HG03565 (cell line): ENCODE results near the gene ANKH.
A peak's percentile ranks its signal among the peaks of the same experiment; 100 is the strongest.

Experiments used
- ATAC-seq: cut with Tn5 transposase; IDR thresholded peaks from one replicate; pipeline ENCODE4 v1.9.1; 2021; ENCODE audit warnings: mild to moderate bottlenecking, moderate library complexity; ENCODE audit not compliant: unreplicated experiment

Gene ANKH

GRCh38 chr5:14699159-14699558 is 172.4 kb downstream of the ANKH start:
- ATAC-seq = no peak

- ATAC-seq = no peak
These were observed 173.1 kb downstream of the ANKH start for GRCh38 chr5:14698495-14698894.

- no peak for ATAC-seq
These were observed 174.7 kb downstream of the ANKH start for GRCh38 chr5:14696851-14697250.

- ATAC-seq = no peak
These were observed 175.5 kb downstream of the ANKH start for GRCh38 chr5:14696057-14696456.

GRCh38 chr5:14695152-14695551 is 176.4 kb downstream of the ANKH start:
- ATAC-seq = no peak

DNA sequence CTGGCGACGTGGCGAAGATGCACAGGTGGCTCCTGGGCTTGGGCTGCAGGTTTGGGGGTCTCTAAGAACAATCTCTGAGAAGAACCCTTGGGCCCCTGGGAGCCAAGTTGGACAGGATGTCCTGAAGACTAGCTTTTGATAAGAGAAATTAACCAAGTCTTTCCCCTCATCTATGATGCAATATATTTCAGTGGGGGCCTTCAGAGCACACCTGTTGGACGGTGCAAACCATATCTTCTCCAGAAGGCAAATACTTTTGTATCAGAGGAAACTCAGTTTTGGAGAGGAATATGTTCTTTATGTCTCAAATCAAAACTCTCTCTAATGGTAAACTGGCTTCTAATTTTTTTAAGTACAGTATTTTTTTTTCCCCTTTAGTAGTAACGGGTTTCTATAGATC is 178.5 kb downstream of the ANKH start:
- no peak for ATAC-seq

- no peak for ATAC-seq
These were observed 184.4 kb downstream of the ANKH start for GRCh38 chr5:14687023-14687665.

DNA sequence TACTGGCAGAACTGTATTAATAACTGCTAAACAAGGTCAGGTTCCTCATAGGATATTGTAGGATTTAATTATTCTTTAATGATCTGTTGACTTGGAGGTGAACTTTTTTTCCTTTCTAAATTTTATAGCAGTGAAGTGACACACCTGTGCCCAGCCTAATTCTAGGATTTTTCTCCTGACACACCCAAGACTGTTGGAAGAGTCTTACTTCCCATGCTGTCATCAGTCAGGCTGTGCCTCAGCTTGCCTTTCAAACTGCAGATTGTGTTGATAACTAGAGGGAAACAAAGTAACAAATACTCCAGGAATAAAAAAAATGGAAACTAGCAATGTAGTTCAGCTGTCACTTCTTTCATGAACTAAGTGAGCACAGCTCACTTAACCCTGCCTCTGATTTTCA is 185.1 kb downstream of the ANKH start:
- ATAC-seq = no peak

GRCh38 chr5:14685757-14686156 is 185.8 kb downstream of the ANKH start:
- ATAC-seq = peak; percentile 84

DNA sequence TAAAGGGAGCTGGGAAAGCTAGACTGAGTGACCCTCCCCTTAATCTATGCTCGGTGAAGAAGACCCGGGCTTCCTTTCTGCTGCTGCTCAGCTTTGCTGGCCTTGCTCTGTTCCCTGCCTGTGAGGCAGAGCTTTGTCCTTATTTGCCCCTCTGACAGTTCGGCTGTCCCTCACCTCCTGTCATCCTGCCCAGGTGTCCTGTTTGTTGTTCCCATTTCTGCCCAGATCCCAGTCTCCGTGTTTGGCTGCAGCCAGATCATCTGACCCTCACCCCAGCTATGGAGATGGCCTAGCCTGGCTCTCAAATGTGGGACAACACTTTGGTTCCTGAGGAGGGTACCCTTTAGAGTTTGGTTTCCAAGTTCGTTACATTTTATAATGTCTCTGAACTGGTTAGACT is 186.8 kb downstream of the ANKH start:
- ATAC-seq = no peak

- no peak for ATAC-seq
These were observed 187.6 kb downstream of the ANKH start for GRCh38 chr5:14683906-14684455.

DNA sequence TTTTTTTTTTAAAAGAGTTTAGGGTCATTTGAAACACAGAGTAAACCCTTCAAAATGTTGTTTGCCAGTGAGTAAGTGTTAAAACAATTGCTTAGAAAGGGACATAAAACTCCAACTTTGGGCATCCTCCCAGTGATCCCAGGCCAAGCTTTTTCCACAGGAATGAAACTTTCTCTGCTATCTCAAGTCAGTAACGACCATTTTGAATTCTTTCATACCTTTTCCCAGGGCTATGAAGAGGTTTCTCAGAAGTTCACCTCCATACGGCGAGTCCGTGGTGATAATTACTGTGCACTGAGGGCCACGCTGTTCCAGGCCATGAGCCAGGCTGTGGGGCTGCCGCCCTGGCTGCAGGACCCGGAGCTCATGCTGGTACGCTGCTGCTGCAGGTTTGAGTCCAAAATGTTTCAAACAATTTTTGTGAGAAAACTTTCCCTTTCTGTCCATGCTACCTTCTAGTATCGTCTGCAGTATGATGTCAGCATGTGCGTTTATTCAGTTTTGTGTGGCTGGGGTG is 190.3 kb downstream of the ANKH start:
- ATAC-seq = no peak

- no peak for ATAC-seq
These were observed 192.0 kb downstream of the ANKH start for GRCh38 chr5:14679595-14679994.

DNA sequence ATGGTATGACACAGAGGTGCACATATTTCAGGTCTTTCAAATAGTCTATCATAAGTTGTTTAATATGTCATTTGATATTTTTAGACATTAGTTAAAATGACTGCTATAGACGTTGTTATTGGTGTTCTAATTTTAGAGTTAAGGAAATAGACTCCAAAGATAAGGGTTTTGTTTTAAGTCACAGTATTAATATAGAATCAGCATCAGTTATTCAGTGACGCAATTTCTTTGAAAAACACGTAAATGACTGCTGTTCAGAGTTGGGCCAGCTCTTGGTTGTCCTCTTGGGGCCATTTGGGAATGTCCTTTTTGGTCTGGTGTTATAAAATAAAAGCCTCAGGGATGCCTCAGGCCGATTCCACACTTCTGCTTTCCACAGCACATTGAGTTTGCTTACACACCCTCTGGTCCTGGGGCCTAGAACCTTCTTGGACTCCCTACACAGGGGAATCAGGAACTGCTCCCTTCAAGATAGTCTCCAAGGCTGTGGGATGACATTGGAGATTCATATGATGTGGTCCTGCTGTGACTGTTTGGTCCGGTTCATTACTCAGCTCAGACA is 192.7 kb downstream of the ANKH start:
- ATAC-seq = no peak

GRCh38 chr5:14676320-14676719 is 195.3 kb downstream of the ANKH start:
- peak; percentile 27 for ATAC-seq

DNA sequence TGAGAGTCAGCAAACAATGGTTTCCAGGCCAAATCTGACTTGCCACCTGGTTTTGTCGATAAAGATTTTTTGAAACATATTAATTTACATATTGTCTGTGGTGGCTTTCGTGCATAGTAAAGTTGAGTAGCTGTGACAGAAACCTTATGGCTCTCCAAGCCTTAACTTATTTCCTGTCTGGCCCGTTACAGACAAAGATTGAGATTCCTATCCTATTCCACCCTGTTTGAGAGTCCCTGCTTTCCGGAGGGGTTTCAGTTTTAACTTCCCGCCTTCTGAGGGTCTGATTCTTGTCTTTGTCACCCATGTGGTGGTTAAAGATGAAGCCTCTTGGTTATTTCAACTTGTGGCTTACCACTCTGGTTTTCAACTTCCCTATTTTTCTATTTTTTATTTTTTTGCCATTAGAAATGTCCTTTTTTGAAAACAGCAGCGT is 195.7 kb downstream of the ANKH start:
- peak; percentile 40 for ATAC-seq

DNA sequence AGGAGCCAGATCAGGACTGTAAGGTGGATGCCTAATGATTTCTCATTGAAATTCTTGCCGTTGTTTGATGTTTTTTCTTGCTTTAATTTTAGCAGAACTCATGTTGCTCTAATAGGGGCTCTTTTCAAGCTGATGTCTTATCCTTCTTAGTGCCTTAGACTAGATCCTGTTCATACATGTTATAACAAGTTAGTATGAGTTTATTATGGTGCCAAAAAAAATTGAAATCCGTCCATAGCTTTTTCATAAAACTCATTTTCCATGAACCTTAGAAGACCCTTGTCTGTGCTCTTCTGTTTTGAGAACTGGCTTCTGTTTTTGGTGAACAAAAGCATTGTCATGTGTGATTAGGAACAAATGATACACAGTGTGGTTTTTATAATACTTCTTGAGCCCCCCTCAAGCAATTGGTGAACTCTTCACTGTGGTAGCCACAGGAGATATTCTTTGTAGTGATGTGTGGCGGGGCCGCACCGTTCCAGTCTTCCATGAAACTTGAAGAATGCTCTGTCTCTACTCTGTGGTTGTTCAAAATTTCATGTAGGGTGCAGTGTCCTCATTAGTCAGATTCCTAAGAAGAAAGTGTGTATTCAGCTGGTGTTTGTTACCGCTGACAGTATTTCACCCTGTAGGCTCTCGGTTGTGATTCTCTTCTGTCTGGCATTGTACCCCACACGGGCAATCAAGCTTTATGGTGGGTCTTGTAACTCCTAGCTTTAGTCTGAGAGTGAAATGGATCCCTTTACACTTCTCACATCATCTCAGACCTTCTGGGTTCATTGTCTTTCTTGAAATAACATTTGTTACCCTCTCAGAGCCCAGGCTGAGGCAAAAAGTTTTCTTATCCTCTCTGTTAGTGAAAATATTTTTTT is 196.4 kb downstream of the ANKH start:
- no peak for ATAC-seq

GRCh38 chr5:14673443-14673842 is 198.1 kb downstream of the ANKH start:
- ATAC-seq = no peak

GRCh38 chr5:14672484-14673394 is 198.8 kb downstream of the ANKH start:
- no peak for ATAC-seq

DNA sequence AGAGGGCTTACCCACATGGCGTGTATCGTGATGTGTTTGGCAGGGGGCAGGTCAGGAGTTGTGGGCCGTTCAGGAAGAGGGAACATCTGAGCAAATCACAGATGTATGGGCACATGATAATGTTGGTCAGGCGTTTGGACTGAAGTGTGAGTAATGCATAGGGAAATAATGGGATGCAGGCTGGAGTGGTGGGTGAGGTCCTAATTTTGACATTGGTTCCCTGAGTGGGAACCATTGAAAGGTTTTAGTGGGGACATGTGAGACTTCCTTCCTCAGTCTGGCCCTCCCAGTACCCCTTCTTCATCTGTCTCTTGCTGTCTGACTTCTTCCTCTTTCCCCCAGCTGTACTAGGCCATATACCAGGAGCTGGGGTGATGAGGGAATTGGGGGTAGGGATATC is 199.5 kb downstream of the ANKH start:
- no peak for ATAC-seq
